GM21381 (cell line): ENCODE results near the gene RPL41.
"Not testable (repeated sequence)": the region's sequence is repeated elsewhere in the genome, so short reads cannot be mapped to it uniquely, and the experiment has no call there.

ENCODE experiments used
- ATAC-seq: cut with Tn5 transposase; IDR thresholded peaks from one replicate; pipeline ENCODE4 v1.9.1; 2021; ENCODE audit warnings: mild to moderate bottlenecking, moderate library complexity; ENCODE audit not compliant: unreplicated experiment

Gene RPL41

GRCh38 chr12:56102683-56103065, 13.8 kb upstream of the RPL41 start:
- ATAC-seq: no peak

GRCh38 chr12:56103066-56103711, 13.2 kb upstream of the RPL41 start:
- no peak for ATAC-seq

- no peak for ATAC-seq
Observed at GRCh38 chr12:56103823-56104108, 12.7 kb upstream of the RPL41 start.

GRCh38 chr12:56104109-56104814, 12.2 kb upstream of the RPL41 start, which contains the start of gene PA2G4:
TSS of gene PA2G4 (plus strand) at chr12:56104559. CDS start at chr12:56104738, 179 bp downstream.
- ATAC-seq: peak; percentile 94

GRCh38 chr12:56104815-56105608, 11.4 kb upstream of the RPL41 start:
- ATAC-seq: no peak

- ATAC-seq: no peak
Observed at GRCh38 chr12:56105609-56105902, 10.9 kb upstream of the RPL41 start.

GRCh38 chr12:56107242-56107641, 9.2 kb upstream of the RPL41 start:
- no peak for ATAC-seq

- no peak for ATAC-seq
Observed at GRCh38 chr12:56110571-56110970, 5.9 kb upstream of the RPL41 start.

- no peak for ATAC-seq
Observed at GRCh38 chr12:56114084-56114483, 2.3 kb upstream of the RPL41 start.

- no peak for ATAC-seq
Observed at GRCh38 chr12:56115329-56115728, 1.1 kb upstream of the RPL41 start.

GRCh38 chr12:56117082-56117706, 761 bp downstream of the RPL41 start:
- not testable (repeated sequence) for ATAC-seq

GRCh38 chr12:56117778-56118687, 1.6 kb downstream of the RPL41 start, which contains the start of gene ZC3H10:
TSS of gene ZC3H10 (plus strand) at chr12:56118266. CDS start at chr12:56120563, 2,297 bp downstream.
- peak; percentile 76 for ATAC-seq

- ATAC-seq: no peak
Observed at GRCh38 chr12:56118688-56119357, 2.4 kb downstream of the RPL41 start.

- no peak for ATAC-seq
Observed at GRCh38 chr12:56119361-56119796, 2.9 kb downstream of the RPL41 start.

GRCh38 chr12:56120158-56120846, 3.9 kb downstream of the RPL41 start:
- ATAC-seq: no peak

- ATAC-seq: no peak
Observed at GRCh38 chr12:56121204-56121870, 4.9 kb downstream of the RPL41 start.

- ATAC-seq: no peak
Observed at GRCh38 chr12:56122637-56123036, 6.2 kb downstream of the RPL41 start.

GRCh38 chr12:56124133-56124532, 7.7 kb downstream of the RPL41 start:
- ATAC-seq: no peak

- ATAC-seq: no peak
Observed at GRCh38 chr12:56126732-56127239, 10.4 kb downstream of the RPL41 start.
